Hematopoietic multipotent progenitor cell (in vitro differentiated cells): ENCODE measurements around the gene MRPL9. TPM values are rescaled to one million over a fixed set of nuclear protein-coding genes. Genes with fewer than 3 reads are reported as not detected.
"Not testable (repeated sequence)": the region's sequence is repeated elsewhere in the genome, so short reads cannot be mapped to it uniquely, and the experiment has no call there.

Experiments used
- DNase-seq, 3 donors: peaks; one replicate each; pipeline ENCODE4 v3.0.0-alpha.2; 2011 to 2015; ENCODE audit warnings: low read depth in 2 of 3, low spot score in 2 of 3
- total RNA-seq: library from RNA; depleted of rRNA; stranded (reverse); fragments of >200 nt; gene quantifications from one replicate; pipeline ENCODE4 v1.2.3, GENCODE V29; 2012

The MRPL9 gene
- total RNA-seq, 1 donor = 70.6 TPM

GRCh38 chr1:151737026-151737425, 26.3 kb downstream of the MRPL9 start:
- no peak for DNase-seq

- DNase-seq = not testable (repeated sequence)
Observed at GRCh38 chr1:151733995-151734394, 29.3 kb downstream of the MRPL9 start.

- no peak for DNase-seq
Observed at GRCh38 chr1:151733126-151733525, 30.2 kb downstream of the MRPL9 start.

- no peak for DNase-seq
Observed at GRCh38 chr1:151729966-151730291, 33.4 kb downstream of the MRPL9 start.

GRCh38 chr1:151729157-151729965, 33.9 kb downstream of the MRPL9 start:
- no peak for DNase-seq

- DNase-seq = no peak
Observed at GRCh38 chr1:151728151-151729054, 34.9 kb downstream of the MRPL9 start.

GRCh38 chr1:151723726-151724370, 39.4 kb downstream of the MRPL9 start:
- DNase-seq = no peak

- DNase-seq = no peak
Observed at GRCh38 chr1:151721788-151722510, 41.3 kb downstream of the MRPL9 start.

- peak in 1 of 3 donors; percentile 45 for DNase-seq
Observed at GRCh38 chr1:151720974-151721787, 42.1 kb downstream of the MRPL9 start, which contains the start of gene RIIAD1. Gene RIIAD1 (plus strand): TSS chr1:151721522. CDS start chr1:151721537, 15 bp downstream.

GRCh38 chr1:151720554-151720953, 42.7 kb downstream of the MRPL9 start:
- DNase-seq = peak in 1 of 3 donors; percentile 38

GRCh38 chr1:151720125-151720524, 43.2 kb downstream of the MRPL9 start:
- DNase-seq = no peak

- DNase-seq = no peak
Observed at GRCh38 chr1:151718666-151719065, 44.6 kb downstream of the MRPL9 start.

GRCh38 chr1:151718011-151718431, 45.3 kb downstream of the MRPL9 start:
- no peak for DNase-seq

GRCh38 chr1:151716771-151717631, 46.3 kb downstream of the MRPL9 start, which contains the start of gene CELF3:
Gene CELF3 (minus strand): TSS chr1:151716803. CDS start chr1:151716020, 783 bp downstream.
- peak in 2 of 3 donors; percentile 52 to 68 for DNase-seq

GRCh38 chr1:151716405-151716762, 46.9 kb downstream of the MRPL9 start:
- DNase-seq = no peak

- peak in 1 of 3 donors; percentile 47 for DNase-seq
Observed at GRCh38 chr1:151715726-151716404, 47.4 kb downstream of the MRPL9 start.

- DNase-seq = no peak
Observed at GRCh38 chr1:151714820-151715725, 48.2 kb downstream of the MRPL9 start.
